ENCODE data around the gene AP2M1.
"Not testable (repeated sequence)": the region's sequence is repeated elsewhere in the genome, so short reads cannot be mapped to it uniquely, and the experiment has no call there.

AP2M1 gene

DNA sequence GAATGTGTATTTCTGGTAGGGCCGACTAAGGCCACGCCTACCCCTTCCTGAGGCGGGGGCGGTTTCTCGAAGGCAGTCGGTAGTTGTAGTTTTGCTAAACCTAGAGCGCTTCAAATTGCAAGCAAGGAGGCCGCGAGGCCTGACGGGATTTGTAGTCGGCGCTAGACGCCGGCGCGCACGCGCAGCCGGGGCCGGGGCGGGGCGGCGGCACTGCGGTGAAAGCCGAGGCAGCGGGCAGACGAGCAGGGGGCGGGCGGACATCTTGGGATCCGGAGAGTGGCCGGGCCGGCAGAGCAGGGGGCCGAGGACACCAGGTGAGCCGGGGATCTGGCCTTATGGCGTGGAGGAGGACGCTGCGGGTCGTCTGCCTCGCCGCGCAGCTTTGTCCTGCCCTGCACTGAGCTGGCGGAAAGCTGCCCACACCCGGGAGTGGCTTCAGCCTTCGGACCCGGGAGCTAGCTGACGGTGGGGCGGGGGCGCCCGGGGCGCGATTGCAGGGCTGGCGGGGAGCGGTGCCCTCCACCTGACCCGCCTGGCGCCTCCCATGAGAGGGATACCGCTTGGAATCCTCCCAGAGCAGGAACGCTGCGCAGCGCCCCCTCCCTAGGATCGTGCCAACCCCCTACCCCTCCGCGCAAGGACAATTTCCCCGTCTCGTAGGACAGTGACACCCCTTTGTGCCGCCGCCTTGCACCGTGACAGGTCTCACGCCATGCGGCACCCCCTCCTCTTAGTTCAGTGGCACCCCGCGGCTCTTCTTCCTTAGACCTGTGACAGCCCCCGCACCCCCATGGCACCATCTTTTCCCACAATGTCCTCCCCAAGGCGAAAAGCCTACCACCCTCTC, at the start of gene AP2M1:
Gene AP2M1 (plus strand): TSS at position 210 of the 847 bp plus-strand sequence. CDS start 2,139 bp downstream, outside the sequence.
- in situ Hi-C loops (cut with HindIII; ENCODE audit: low sequenced_read_pairs), result no loop called here

DNA sequence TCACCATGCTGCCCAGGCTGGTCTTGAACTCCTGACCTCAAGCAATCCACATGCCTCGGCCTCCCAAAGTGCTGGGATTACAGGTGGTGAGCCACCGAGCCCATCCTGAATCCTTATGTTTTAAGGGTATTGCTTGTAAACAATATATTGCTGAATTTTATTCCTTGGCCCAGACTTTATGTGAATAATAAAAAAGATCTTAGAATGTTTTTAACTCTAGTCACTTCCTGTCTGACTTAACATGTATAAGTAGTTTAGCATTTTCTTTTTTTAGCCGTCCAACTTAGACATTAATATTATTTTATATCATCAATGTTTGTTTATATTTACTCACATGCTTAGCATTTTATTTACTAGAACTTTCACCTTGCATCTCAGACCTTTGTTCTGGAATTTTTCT, 48.6 kb upstream of the AP2M1 start:
- in situ Hi-C loops (cut with HindIII; ENCODE audit: low sequenced_read_pairs), result no loop called here

DNA sequence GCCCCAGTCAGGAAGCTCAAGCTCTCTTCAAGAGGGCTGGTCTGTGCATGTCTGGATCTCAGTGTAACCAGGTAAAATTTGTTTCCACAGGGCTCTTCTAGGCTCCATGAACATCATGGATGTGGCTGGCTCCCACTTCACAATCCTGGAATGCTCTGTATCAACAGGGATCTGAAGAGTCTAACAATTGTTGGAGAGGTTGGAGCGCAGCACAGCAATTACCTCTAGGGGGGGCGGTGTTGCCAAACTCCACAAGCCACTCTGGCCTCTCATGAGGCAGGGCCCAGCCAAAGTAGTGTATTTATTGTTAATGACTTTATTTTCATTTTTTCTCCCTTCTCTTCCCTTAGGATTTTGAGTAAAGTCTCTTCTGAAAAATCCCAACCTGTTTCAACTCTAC, 45.6 kb upstream of the AP2M1 start:
- in situ Hi-C loops (cut with HindIII; ENCODE audit: low sequenced_read_pairs), result no loop called here

DNA sequence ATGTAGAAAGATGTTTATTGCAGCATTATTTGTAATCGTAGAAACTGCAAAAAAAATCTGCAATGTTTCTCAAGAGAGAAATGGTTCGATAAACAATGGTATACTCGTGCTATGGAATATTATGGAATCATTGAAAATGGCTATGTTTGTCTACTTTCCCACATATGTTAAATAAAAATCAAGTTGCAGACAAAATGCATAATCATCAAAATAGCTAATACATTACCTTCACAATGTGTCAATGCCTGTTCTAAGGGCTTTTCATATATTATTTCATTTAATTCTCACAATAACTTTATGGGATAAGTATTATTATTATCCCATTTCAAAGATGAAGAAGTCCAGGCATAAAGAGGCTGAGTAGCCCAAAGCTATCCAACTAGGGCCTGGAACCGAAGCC, 41.7 kb upstream of the AP2M1 start:
- in situ Hi-C loops (cut with HindIII; ENCODE audit: low sequenced_read_pairs), result no loop called here

DNA sequence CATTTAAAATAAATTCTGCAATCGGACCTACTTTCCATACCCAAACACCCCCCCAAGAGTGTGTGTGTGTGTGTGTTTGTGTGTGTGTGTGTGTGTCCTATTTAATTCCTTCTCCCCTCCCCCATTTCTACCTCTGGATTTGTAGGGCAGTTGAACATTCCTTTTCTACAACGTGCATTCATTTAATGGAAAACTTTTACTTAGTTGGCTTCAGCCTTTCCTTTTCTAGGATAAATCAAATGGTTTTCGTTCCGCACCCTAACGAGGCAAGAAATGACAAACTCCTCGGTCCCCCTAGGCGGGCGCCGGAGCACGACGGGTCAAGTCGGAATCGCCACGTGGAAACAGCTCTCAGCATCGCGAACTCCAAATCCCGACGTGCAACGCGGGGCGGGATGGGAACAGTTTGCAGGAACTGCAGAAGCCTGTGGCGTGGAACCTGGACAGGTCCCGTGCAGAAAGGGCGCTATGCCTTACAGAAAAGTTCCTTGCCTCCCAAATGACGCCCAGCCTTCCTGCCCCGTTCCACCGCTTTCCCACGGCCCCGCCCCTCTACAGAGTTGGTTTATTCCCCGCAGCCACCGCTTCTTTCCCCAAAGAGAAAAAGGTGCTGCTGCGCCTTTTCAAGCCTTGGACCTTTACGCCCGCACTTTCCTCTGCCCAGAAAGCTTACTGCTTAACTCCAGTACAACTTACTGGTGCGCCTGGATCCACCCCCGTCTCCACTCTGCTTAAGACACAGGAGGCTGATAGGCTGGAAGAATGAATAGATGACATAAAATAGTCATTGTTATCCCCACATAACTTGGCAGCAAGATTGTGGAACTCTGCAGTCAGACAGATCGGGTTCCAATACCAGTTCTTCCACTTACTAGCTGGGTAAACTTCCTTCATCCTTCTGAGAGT, 40.6 kb upstream of the AP2M1 start:
- in situ Hi-C loops (cut with HindIII; ENCODE audit: low sequenced_read_pairs), result no loop called here

DNA sequence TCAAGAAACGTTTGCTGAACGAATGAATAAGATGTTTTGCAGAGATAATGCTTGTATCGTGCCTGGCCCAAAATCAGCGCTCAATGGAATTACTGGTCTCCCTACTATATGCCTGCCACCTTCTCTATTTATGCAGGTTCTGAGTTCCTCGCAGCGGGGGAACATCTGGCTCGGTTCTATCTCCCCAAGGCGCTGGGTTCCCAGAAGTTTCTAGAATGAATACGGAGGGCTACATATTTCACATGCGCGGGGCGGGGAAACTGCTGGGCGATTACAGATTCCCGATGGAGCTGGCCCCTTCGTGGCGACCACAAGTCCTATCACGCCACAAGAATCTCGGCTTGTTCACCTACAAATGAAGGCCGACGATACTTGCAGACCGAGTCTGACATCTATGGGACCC, 39.9 kb upstream of the AP2M1 start:
- in situ Hi-C loops (cut with HindIII; ENCODE audit: low sequenced_read_pairs), result no loop called here

DNA sequence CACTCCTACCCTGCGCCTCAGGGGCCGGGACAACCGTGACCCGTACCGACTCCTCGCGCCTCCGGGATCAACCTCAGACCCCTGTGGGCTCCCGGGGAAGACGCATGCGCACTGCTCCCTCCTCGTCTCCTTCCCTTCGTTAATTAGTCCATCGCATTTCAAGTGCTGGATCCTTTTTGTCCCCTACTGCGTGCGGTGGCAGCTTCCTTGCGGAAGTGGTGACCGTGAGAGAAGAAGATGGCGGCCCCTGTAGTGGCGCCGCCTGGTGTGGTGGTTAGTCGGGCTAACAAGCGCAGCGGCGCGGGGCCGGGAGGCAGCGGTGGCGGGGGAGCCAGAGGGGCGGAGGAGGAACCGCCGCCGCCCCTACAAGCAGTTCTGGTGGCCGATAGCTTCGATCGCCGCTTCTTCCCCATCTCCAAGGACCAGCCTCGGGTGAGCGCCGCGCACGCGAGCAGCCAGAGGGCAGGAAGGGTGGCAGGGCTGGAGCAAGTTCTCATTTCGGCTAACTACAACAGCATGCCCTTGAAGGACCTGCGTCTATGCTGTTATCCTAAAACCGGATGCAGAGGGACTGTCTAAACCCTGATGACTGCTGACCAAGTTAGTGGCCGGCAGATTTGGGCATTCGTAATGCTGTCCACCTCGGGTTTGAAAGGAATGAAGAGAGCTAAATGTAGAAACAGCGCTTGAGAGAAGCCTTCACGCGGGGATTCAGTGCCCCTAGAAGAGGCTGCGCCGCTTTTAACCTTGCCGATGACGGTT, 39.3 kb upstream of the AP2M1 start, which contains the start of gene EIF2B5:
Gene EIF2B5 (plus strand): TSS at position 210 of the 762 bp plus-strand sequence. CDS start 28 bp downstream, at position 238.
- in situ Hi-C loops (cut with HindIII; ENCODE audit: low sequenced_read_pairs), result no loop called here

DNA sequence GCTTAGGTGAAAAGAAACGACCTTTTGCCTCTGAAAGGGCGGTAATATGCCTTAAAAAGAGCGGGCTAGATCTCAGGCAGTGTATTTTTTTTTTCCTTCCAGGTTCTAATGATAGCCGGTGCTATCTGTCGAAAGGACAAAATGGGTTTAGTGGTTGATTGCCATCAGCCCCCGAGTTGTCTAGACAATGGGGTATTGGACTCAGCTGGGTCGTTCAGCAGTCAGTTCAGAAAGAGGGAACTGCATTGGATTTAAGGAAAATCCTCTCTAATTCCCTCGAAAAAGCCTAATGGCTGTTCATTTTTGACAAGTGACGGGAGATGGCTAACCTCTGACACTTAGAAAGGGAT, 38.8 kb upstream of the AP2M1 start:
- in situ Hi-C loops (cut with HindIII; ENCODE audit: low sequenced_read_pairs), result no loop called here

DNA sequence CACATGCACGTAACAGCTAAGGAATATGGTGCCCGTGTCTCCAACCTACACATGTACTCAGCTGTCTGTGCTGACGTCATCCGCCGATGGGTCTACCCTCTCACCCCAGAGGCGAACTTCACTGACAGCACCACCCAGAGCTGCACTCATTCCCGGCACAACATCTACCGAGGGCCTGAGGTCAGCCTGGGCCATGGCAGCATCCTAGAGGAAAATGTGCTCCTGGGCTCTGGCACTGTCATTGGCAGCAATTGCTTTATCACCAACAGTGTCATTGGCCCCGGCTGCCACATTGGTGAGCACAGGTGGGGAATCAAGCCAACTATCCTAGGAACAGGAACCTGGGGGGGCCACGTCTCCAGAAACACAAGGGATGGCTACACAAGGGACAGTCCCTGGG, 34.2 kb upstream of the AP2M1 start:
- in situ Hi-C loops (cut with HindIII; ENCODE audit: low sequenced_read_pairs), result no loop called here

DNA sequence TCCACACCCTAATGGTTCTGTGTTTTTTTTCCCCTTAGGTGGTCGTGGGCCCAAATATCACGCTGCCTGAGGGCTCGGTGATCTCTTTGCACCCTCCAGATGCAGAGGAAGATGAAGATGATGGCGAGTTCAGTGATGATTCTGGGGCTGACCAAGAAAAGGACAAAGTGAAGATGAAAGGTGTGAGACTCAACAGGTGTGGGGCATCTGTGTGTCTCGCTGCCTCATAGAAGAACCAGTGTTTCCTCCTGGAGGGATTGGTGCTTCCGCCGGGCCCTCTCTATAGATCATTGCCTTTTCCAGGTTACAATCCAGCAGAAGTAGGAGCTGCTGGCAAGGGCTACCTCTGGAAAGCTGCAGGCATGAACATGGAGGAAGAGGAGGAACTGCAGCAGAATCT, 32.5 kb upstream of the AP2M1 start:
- in situ Hi-C loops (cut with HindIII; ENCODE audit: low sequenced_read_pairs), result no loop called here

DNA sequence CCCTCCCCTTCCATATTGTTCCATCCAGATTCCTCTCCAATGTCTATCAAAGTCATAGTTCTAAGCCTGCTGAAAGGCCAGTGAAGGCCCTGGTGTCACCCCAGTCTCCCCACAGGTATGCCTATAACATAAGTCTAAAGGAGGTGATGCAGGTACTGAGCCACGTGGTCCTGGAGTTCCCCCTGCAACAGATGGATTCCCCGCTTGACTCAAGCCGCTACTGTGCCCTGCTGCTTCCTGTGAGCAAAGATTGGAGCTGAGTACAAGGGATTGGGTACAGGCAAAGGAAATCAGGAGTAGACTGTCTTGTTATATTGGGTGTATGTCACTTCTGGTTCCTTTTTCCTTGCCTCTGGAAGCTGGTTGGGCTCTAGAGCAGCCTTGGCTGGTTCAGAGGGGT, 31.3 kb upstream of the AP2M1 start:
- in situ Hi-C loops (cut with HindIII; ENCODE audit: low sequenced_read_pairs), result no loop called here

DNA sequence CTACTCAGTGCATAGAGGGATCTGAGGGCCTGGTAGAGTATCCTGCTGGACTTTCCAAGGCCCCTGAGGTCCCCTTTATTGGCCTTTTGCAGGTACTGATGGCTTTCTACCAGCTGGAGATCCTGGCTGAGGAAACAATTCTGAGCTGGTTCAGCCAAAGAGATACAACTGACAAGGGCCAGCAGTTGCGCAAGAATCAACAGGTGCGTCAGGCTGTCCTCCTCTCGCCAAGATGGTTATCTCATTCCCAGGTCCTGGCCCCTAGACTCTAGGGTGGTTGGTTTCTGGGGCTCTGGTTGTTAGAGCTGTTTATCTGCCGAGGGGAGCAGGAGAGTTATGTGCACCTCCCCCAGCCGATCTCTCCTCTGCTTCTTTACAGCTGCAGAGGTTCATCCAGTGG, 30.1 kb upstream of the AP2M1 start:
- in situ Hi-C loops (cut with HindIII; ENCODE audit: low sequenced_read_pairs), result no loop called here

DNA sequence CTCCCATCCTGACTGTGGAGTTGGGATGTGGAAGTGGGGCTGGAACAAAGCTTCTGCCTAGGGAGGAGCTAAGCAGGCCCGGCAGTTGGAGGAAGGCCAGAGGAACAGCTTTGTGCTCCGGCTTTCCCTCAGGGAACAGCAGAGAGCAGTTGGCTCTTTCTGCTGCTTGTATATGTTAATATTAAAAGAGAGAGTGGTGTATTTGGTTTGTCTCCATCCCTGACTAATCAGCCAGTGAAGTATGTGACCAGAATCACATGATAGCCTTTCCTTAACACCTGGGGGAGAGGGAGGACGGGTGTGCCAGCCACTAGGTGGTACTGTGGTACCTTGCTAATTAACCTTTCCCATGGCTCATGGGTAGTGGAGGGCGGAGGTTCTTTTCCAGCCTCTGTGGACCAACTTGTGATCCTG, 29.5 kb upstream of the AP2M1 start:
- in situ Hi-C loops (cut with HindIII; ENCODE audit: low sequenced_read_pairs), result no loop called here

DNA sequence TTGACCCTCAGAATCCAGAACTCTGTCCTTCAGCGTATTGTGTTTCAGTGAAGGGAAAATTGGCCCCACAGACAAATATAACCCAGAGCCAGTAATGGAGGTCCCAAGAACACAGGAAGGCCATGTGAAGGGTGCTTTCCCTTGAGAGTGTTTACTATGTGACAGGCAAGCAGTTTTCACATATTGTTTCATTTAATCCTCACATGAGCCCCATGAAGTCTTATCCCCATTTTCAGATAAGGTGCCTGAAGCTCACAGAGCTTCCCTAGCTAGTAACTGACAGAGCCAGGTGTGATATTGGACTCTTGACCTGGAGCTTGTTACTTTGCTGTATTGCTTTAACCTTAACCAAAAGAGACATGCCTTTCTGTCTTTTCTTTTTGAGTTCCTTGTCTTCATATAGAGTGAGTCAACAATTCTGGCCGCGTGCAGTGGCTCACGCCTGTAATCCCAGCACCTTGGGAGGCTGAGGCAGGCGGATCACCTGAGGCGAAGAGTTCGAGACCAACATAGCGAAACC, 28.8 kb upstream of the AP2M1 start:
- in situ Hi-C loops (cut with HindIII; ENCODE audit: low sequenced_read_pairs), result no loop called here

DNA sequence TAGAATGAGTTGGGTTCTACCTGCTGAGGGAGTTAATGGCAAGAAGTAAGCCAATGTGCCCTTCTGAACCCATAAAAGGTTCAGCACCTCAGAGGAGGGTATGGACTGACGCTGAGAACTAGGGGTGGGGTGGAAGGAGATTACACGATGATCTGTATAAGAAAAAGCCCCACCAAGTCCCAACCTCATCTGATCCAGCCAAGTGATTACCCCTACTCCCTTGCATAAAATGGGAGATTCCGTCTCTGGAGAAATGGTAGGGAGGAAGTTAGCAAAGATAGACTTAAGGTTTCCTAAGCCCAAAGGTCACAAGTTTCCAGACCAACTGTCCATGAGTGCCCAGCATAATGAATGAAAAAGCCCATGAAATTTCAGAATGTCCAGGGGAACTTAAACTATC, 26.6 kb upstream of the AP2M1 start:
- in situ Hi-C loops (cut with HindIII; ENCODE audit: low sequenced_read_pairs), result no loop called here

DNA sequence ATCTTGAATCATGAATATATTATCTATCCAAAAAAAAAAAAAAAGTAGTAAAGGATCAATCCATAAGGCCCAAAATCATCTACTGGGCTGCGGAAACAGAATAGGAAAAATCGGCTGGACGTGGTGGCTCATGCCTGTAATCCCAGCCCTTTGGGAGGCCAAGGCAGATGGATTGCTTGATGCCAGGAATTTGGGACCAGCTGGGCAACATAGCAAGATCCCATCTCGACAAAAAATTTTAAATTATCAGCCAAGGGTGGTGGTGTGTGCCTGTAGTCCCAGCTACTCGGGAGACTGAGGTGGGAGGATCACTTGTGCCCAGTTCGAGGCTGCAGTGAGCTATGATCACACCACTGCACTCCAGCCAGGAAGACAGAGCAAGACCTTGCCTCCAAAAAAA, 25.5 kb upstream of the AP2M1 start:
- in situ Hi-C loops (cut with HindIII; ENCODE audit: low sequenced_read_pairs), result no loop called here

DNA sequence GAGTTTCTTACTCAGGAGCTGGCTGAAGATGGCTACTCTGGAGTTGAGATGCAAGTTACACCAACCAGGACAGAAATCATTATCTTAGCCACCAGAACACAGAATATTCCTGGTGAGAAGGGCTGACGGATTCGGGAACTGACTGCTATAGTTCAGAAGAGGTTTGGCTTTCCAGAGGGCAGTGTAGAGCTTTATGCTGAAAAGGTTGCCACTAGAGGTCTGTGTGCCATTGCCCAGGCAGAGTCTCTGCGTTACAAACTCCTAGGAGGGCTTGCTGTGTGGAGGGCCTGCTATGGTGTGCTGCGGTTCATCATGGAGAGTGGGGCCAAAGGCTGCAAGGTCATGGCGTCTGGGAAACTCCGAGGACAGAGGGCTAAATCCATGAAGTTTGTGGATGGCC, 24.9 kb upstream of the AP2M1 start:
- in situ Hi-C loops (cut with HindIII; ENCODE audit: low sequenced_read_pairs), result not testable (repeated sequence)

DNA sequence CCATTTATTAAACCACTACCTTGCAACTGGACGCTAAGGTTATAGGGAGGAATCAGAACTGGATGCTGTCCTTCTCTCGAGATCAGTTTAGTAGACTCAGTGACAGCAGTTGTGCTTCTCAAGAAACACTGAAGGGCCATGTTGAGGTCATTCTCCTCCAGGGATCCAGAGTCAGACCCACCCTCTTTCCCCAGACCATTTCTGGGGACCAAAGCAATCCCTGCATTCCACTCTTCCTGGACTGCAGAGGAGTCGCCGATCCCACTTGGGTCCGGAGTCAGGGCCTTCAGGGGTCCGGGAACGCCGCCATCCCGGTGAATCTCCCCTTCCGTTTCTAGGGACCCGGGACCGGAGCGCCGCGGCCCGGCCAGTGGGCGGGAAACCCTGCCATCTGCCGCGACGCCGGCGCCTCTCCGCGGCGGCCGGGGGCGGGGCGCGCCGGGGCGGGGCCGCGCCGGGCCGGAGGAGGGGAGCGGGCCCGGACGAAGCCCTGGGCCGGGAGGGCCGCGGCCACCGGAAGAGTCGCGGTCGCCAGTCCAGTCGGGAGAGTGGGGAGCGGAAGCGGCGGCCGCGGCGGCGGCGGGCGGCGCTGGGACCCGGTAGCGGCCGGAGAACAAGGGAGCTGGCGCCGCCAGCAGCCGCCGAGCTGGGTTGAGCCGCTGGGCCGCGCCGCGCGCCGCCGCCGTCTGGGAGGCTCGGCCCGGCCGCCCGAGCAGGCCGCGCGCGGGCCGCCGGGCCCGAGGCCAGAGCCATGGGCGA, 19.6 kb upstream of the AP2M1 start, which contains the start of gene DVL3:
Gene DVL3 (plus strand): TSS at position 493 of the 759 bp plus-strand sequence. CDS start 259 bp downstream, at position 752.
- in situ Hi-C loops (cut with HindIII; ENCODE audit: low sequenced_read_pairs), result no loop called here

DNA sequence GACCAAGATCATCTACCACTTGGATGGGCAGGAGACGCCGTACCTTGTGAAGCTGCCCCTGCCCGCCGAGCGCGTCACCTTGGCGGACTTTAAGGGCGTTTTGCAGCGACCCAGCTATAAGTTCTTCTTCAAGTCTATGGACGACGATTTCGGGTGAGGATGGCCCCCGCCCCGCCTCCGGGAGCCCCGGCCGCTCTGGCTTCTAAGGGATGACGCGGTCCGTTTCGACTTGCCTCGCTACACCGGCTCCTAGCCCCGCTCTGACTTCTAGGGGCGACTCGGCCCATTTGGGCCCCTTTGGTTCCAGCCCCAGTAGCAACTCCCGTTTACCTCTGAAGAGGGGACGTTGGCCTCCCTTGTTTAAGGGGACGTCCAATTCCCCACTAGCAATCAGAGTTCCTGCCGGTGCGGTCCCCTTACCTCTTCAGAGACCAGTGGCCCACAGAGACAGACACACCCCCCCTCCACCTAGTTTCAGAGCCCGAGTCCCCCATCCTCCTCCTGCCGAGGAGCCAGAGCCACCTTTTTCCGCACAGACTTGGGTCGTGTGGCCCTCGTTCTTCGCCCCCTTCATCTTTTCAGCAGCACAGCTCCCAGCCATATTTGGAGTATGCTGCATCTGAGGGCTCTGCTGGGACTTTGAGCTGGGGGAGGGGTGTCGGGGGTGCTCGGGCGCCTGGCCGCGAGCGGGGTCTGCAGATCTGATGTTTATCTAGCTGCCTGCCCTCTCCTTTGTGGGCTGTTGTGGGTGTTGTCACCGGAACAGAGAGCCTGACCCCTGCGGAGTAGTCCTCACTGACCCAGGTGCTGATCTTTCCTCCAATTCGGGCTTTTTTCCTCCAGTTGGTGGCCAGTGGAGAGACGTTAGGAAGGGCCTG, 18.8 kb upstream of the AP2M1 start:
- in situ Hi-C loops (cut with HindIII; ENCODE audit: low sequenced_read_pairs), result no loop called here

All from DLD1 (cell line).